HG02981 (cell line): Measurements from ENCODE around the gene KLRC3.
A peak's percentile ranks its signal among the peaks of the same experiment; 100 is the strongest.
"Not testable (repeated sequence)": the region's sequence is repeated elsewhere in the genome, so short reads cannot be mapped to it uniquely, and the experiment has no call there.

Experiments used
- ATAC-seq: cut with Tn5 transposase; IDR thresholded peaks from one replicate; pipeline ENCODE4 v1.9.1; 2021; ENCODE audit warnings: mild to moderate bottlenecking, moderate library complexity; ENCODE audit not compliant: unreplicated experiment

KLRC3 gene

DNA sequence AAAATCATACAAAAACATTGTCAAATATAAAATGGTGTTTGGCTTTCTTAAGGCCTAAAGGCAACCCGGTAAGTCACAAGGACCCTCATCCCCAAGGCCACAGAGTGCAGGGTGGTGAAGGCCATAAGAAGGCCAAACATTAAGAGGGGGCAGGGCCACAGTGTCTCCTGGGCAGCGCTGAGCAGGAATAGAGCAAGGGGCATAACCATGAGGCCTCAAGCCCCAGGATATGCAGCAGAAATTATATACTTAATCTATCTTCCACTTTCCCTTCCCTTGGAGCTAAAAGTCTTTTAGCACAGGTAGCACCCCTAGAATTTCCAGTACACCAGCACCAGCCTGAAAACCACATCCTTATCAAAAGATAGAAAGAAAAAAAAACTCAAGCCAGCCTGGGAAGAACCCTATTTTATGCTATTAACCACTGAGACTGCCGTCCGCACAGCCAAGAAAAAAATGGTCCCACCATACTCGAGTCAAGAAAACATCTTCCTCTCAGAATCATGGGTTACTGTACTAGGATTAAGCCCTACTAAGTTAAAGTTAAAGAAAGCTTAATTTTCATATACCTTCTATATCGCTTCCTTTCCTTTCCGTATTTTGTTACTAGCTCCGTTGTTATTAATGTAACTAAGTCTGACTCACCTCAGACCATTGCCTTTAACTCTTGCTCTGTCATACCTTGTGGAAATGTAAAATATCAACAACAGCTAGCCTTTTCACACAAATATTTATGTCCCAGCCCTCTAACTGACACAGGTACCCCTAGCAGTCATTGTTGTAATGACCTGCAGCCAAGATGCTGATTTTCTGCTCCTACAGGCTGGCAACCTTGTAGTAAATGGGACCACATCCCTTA is 50.6 kb downstream of the KLRC3 start:
- no peak for ATAC-seq

DNA sequence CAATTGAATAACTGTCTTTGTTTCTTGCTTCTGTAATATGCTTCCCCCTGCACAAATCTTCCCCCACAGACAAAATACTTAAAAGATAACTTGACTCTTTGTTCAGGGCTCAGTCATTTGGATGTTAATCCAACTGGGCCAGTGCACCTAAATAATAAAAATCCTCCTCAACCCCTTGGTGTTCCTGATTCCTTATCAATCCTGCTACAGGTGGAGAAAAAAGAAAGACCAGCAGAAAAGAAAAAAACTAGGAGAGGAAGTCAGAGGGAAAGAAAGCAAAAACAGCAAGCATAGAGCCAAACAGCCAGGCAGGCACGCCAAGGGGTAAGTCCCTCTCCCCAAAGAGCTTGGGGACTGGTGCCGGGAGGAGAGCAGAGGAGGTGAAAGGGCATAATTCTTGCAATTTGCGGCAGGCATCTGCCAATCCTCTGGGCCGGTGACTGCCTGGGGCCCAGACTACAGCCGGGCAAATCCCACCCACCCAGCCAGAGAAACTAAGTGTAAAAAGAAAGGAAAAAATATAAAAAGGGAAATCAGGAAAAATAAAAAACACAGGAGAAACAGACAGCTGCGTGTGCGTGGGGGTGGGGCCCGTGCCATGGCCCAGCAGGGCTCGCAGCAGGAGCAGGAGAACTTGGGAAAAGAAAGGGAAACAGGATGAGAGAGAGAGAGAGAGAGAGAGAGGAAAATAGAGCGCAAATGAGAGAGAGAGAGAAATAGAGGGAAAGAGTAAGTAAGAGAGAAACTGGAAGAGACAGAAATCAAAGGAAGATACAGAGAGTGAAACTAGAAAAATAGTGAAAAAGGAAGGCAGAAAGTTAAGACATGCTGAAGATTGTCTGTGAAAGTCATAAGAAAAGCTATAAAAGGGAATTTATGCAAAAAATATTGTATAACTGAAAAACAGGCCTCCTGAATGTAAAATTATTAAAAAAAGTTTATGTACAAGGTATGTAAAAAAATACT is 51.9 kb downstream of the KLRC3 start:
- no peak for ATAC-seq

DNA sequence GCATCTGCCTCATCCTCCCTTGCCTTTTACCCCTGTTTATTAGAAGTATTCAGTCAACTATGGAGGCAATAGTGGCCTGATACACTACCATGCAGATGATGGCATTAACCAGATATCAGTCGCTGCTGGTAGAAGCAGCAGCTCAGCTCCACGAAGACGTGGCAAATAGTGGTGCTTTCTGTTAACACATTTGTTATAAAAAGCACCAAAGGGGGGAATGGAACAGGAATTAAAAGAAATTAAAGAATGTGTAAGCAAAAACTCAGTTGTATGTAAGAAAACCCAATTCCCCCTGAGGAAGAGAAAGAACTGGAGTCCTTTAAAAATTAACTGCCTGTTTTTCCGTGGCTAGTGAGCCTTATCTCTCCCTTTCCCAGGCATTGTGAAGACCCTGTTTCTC is 52.7 kb downstream of the KLRC3 start:
- ATAC-seq, result not testable (repeated sequence)

DNA sequence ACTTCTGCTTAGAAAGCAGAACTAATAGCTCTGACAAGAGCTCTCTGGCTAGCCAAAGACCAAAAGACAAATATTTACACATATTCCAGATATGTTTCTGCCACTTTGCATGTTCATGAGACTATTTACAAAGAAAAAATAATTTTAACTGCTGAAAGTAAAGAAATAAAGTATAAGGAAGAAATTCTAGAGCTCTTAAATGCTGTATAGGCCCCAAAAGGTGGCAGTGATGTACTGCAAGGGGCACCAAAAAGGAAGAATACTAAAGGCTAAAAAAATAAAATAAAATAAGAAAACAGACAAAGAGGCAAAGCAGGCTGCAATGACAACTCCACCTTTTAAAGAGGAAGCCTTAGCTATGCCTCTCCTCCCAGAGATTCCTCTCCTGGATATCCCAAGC is 53.5 kb downstream of the KLRC3 start:
- ATAC-seq, result no peak

DNA sequence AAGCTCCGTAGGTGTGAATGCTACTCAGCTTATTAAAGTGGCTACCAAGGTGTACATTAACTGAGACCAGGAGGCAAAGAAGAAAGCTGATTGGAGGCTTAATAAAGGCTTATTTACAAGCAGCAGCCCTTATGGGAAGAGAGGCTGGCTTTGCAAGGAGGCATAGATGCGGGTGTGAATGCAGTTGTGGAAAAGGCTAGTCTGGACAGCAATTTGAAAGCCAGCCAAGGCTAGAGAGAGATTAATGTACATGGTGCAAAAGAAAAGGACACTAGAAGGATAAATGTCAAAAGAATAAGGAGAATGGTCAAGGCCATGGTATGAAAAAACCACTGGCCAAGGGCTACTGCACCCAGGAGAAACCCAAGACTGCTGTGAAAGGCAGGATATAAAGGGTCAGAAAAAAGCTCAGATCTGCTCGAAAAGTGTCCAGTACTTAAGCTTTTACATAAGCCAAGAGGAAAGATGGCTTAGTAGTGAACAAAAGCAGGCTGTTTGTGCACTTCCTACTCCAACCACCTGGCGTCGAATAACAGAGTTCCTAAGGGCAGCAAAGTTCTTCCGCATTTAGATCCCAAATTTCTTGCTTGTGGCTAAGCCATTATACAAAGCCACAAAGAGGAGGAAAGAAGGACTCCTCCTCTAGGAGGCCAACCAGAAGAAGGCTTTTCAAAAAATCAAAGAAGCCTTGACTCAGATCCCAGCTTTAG is 54.5 kb downstream of the KLRC3 start:
- ATAC-seq, result no peak

DNA sequence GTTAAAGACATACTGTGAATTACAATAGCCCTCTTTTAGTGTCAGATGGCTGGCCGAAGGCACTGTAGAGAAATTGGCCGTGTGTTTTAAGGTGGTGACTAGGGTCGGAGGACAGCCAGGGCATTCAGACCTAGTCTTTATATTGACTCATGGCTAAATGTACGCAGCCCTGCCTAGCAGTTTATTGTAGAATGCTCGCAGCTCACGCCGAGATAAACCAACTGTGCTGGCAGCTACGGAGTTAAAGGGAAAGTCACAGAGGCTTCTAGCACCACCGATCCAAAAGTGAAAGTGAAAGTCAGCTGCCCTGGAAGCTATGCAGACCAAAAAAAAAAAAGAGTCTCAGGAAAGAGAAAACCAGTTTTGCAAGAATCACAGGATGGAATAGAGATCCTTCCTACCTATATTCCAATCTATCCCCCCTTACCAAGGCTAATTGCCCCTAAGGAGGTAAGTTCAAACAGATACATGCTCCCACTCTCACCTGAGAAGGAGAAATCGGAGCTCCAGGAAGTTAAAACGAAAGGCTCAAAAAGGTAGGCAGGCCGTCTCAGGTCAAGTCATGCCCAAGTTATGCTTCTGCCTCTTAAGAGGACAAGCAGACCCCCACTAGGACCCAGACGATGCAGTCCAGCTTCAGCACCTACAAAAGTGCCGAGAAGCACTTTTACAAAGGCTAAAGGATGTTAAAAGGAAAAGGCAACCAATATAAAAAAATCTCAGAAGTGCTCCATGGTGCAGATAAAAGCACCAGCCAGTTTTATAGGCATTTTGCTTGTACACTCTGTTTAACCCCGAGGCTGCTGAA is 55.4 kb downstream of the KLRC3 start:
- ATAC-seq, result peak; percentile 40

DNA sequence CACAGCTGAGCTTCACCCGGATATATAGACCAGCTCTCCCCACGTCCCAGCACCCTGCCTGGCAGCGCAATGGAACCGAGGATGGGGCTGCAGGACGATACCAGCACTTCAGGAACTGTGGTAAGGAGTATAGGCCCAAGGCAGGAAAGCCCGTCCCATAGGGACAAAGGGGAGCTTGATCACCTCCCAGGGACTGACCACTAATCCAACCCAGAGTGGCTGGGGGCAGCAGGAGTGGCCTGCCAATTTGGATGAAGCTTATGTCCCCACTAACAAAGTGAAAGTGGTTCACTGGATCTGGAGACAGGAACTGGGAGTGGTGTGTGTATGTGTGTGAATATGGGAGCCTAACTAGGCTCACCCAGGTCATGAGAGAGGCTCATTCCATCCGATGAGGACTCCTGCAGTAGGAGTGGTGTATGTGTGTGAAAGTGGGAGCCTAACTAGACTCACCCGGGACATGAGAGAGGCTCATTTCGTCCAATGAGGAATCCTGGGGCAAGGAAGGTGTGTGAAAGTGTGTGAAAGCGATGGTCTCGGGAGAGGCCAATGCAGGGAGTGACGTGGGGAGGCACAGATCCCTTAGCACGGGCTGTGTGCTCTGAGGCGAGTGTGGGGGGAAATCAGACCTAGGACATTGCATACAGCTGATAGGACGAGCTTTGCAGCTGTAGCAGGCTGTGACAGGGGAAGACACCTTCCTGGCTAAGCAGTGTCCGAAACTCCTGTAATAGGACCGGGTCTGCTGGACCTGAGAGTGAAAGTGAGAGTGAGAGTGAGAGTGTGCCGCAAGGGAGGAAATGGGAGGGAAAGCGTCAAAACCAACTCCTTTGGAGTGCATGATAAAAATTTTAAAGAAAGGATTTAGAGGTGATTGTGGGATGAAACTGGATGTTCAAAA is 56.2 kb downstream of the KLRC3 start:
- peak; percentile 81 for ATAC-seq

DNA sequence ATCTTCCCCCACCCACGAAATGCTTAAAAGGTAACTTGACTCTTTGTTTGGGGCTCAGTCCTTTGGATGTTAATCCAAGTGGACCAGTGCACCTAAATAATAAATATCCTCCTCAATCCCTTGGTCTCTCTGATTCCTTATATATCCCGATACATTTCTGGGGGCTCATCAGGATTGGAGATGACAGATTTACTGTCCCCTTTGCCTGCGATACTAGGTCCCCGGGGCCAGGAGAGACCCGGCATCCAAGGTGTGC is 56.8 kb downstream of the KLRC3 start:
- no peak for ATAC-seq

DNA sequence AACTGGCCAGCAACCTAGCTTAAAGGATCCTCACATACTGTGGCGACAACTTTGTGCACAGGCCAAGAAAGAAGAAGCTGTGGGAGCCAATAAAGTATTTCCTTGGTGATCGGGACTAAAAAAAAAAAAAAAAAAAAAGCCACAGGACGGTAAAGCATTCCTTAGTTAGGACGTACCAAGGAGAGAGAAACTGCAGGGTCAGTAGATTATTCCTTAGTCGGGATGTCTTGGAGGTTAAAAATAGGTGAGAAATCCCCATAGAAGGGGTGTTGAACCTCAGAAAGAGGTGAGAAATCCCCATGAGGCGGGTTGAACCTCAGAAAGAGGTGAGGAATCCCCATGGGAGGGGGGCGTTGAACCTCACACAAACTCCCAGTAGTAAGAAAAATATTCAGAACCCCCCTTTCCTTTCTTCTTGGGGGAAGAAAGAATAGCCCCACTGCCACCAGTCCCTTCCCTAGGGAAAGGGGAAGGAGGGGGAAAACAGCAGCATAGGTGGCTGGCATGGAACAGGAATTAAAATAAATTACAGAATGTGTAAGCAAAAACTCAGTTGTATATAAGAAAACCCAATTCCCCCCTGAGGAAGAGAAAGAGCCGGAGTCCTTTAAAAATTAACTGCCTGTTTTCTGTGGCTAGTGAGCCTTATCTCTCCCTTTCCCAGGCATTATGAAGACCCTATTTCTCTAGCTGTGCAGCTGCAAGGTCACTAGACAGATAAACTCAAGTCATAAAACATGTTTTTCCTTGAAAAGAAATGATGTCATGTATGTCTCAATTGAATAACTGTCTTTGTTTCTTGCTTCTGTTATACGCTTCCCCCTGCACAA is 57.4 kb downstream of the KLRC3 start:
- ATAC-seq, result no peak

DNA sequence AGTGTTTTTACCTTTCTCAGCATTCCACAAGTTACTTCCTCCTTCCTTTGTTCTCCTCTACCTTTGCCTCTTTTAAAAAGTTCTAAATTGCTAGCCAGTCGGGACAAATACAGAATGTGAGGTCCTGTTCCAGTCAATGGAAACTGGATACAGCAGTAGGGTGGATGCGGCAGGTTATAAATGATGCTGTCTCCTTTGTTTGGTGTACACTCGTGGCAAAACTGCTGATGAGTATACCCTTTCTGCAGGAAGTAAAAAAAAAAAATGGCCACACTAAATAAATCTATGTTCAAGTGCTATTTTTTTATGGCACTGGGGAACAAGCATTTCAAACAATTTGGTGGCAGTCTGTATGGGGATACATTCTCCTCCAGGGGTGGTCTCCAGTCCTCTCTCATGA is 58.1 kb downstream of the KLRC3 start:
- ATAC-seq, result no peak
